Activated CD8-positive, alpha-beta T cell treated with anti-CD3 and anti-CD28 coated beads for 36 hours (primary cell): Measurements from ENCODE around the gene FAM3B. TPM values are rescaled to one million over a fixed set of nuclear protein-coding genes. Genes with fewer than 3 reads are reported as not detected.

Experiments
- ATAC-seq: fragments of 200-7000 bp; cut with Tn5 transposase; one replicate; pipeline ENCODE4 v1.10.0; 2021; ENCODE audit warnings: mild to moderate bottlenecking, moderate library complexity
- CTCF ChIA-PET: fragments of 350-600 bp; sonication (Branson Sonifier 250); formaldehyde crosslinking; loops from one replicate; lab custom pipeline; 2021; ENCODE audit warnings: antibody characterized with exemption; lab: Charles Lee
- POLR2A ChIA-PET: fragments of 350-600 bp; sonication (Branson Sonifier 250); formaldehyde crosslinking; loops from one replicate; lab custom pipeline; 2021; ENCODE audit warnings: antibody characterized with exemption; lab: Charles Lee
- DNase-seq: peaks from one replicate; pipeline ENCODE4 v3.0.0-alpha.2; 2020
- H3K27ac Mint-ChIP-seq: one replicate; pipeline ENCODE4 v1.8.0; 2021; ENCODE audit warnings: mild to moderate bottlenecking, mixed read lengths
- H3K27me3 Mint-ChIP-seq: one replicate; pipeline ENCODE4 v1.8.0; 2021; ENCODE audit warnings: mixed read lengths
- H3K36me3 Mint-ChIP-seq: one replicate; pipeline ENCODE4 v1.8.0; 2021; ENCODE audit warnings: low read depth, mixed read lengths
- H3K4me1 Mint-ChIP-seq: one replicate; pipeline ENCODE4 v1.8.0; 2021; ENCODE audit warnings: low read depth, mixed read lengths
- H3K4me3 Mint-ChIP-seq: one replicate; pipeline ENCODE4 v1.8.0; 2021; ENCODE audit warnings: mild to moderate bottlenecking, moderate library complexity, mixed read lengths
- H3K9me3 Mint-ChIP-seq: one replicate; pipeline ENCODE4 v1.8.0; 2021; ENCODE audit warnings: mixed read lengths
- CTCF ChIP-seq: fragments of 200-600 bp; IDR thresholded peaks from one replicate; pipeline ENCODE4 v1.8.0; 2022; ENCODE audit warnings: antibody characterized with exemption, mild to moderate bottlenecking
- intact Hi-C: fragments of 100-400 bp; cut with micrococcal nuclease; formaldehyde crosslinking; loops from one replicate; pipeline ENCODE4 v1.10.0; 2022
- total RNA-seq, 2 experiments: library from RNA; stranded (reverse); gene quantifications; one replicate each; pipeline ENCODE4 v1.2.3, GENCODE V29; 2021

FAM3B gene
- total RNA-seq, 2 experiments from 2014 or later: not detected

- H3K27ac Mint-ChIP-seq: no peak overlapping the region
- H3K27me3 Mint-ChIP-seq: peaks cover 4% of the 10 kb centered on the region
- H3K9me3 Mint-ChIP-seq: peaks cover 4% of the 10 kb centered on the region
- ATAC-seq: no peak
- no peak for TF ChIP-seq CTCF
- DNase-seq: no peak
- ChIA-PET CTCF (interaction anchor here (1.2 to 2.0 kb wide), 2 partner anchors 26 to 61 kb away, joined by 3 to 5 read pairs; no protein-coding TSS in a partner anchor), POLR2A (no interaction called here)
- intact Hi-C loops: no loop called here
- no peaks in the 10 kb centered on the region for H3K36me3 Mint-ChIP-seq
- H3K4me1 Mint-ChIP-seq: no peaks in the 10 kb centered on the region
- H3K4me3 Mint-ChIP-seq: no peak overlapping the region
Measured at GRCh38 chr21:41344146-41344545, 27.5 kb downstream of the FAM3B start.

GRCh38 chr21:41345356-41345755, 28.8 kb downstream of the FAM3B start:
- no peak for ATAC-seq
- no peak overlapping the region for H3K4me3 Mint-ChIP-seq
- peaks cover 4% of the 10 kb centered on the region for H3K27me3 Mint-ChIP-seq
- ChIA-PET POLR2A (no interaction called here), CTCF (no interaction called here)
- no peak for TF ChIP-seq CTCF
- H3K9me3 Mint-ChIP-seq: peaks cover 4% of the 10 kb centered on the region
- H3K4me1 Mint-ChIP-seq: no peaks in the 10 kb centered on the region
- no peaks in the 10 kb centered on the region for H3K36me3 Mint-ChIP-seq
- H3K27ac Mint-ChIP-seq: no peak overlapping the region
- no peak for DNase-seq
- intact Hi-C loops: no loop called here

GRCh38 chr21:41345934-41346685, 29.5 kb downstream of the FAM3B start:
- DNase-seq (no peak), ATAC-seq (no peak)
- no peaks in the 10 kb centered on the region for H3K4me1 Mint-ChIP-seq
- H3K27ac Mint-ChIP-seq: no peak overlapping the region
- no peaks in the 10 kb centered on the region for H3K36me3 Mint-ChIP-seq
- ChIA-PET CTCF (no interaction called here), POLR2A (no interaction called here)
- peaks cover 4% of the 10 kb centered on the region for H3K9me3 Mint-ChIP-seq
- intact Hi-C loops: no loop called here
- no peak for TF ChIP-seq CTCF
- peaks cover 4% of the 10 kb centered on the region for H3K27me3 Mint-ChIP-seq
- no peak overlapping the region for H3K4me3 Mint-ChIP-seq

GRCh38 chr21:41346758-41347157, 30.2 kb downstream of the FAM3B start:
- no peak for TF ChIP-seq CTCF
- H3K27ac Mint-ChIP-seq: no peak overlapping the region
- ATAC-seq (no peak), DNase-seq (no peak)
- H3K4me1 Mint-ChIP-seq: no peaks in the 10 kb centered on the region
- peaks cover 4% of the 10 kb centered on the region for H3K9me3 Mint-ChIP-seq
- POLR2A ChIA-PET: no interaction called here
- peaks cover 2% of the 10 kb centered on the region for H3K27me3 Mint-ChIP-seq
- CTCF ChIA-PET: no interaction called here
- no peak overlapping the region for H3K4me3 Mint-ChIP-seq
- H3K36me3 Mint-ChIP-seq: no peaks in the 10 kb centered on the region
- intact Hi-C loops: no loop called here

GRCh38 chr21:41348434-41348833, 31.8 kb downstream of the FAM3B start:
- CTCF ChIA-PET: no interaction called here
- Mint-ChIP-seq H3K36me3 (no peaks in the 10 kb centered on the region), H3K9me3 (no peaks in the 10 kb centered on the region), H3K27me3 (peaks cover 2% of the 10 kb centered on the region), H3K4me1 (no peaks in the 10 kb centered on the region), H3K27ac (no peak overlapping the region), H3K4me3 (no peak overlapping the region)
- TF ChIP-seq CTCF: no peak
- ATAC-seq: no peak
- no peak for DNase-seq
- intact Hi-C loops: no loop called here
- POLR2A ChIA-PET: interaction anchor here (0.8 kb wide), 1 partner anchor 13 kb away, joined by 3 read pairs; the partner anchor contains the start of gene MX2
